Measurements from ENCODE around the gene CTXND1. TPM values are rescaled to one million over a fixed set of nuclear protein-coding genes. Genes with fewer than 3 reads are reported as not detected.

Gene CTXND1
- total RNA-seq, 1 donor from 2014 or later = not detected

GRCh38 chr15:80210611-80211573 is 41.1 kb downstream of the CTXND1 start:
- intact Hi-C loops (cut with micrococcal nuclease) = no loop called here

- intact Hi-C loops (cut with micrococcal nuclease) = no loop called here
These were observed 43.0 kb downstream of the CTXND1 start for GRCh38 chr15:80208758-80209734.

GRCh38 chr15:80207887-80208286 is 44.1 kb downstream of the CTXND1 start:
- intact Hi-C loops (cut with micrococcal nuclease) = no loop called here

GRCh38 chr15:80204231-80204630 is 47.8 kb downstream of the CTXND1 start:
- intact Hi-C loops (cut with micrococcal nuclease) = no loop called here

- intact Hi-C loops (cut with micrococcal nuclease) = no loop called here
These were observed 48.6 kb downstream of the CTXND1 start for GRCh38 chr15:80203361-80203885.

- intact Hi-C loops (cut with micrococcal nuclease) = no loop called here
These were observed 49.2 kb downstream of the CTXND1 start for GRCh38 chr15:80202641-80203360.

- intact Hi-C loops (cut with micrococcal nuclease) = no loop called here
These were observed 50.0 kb downstream of the CTXND1 start for GRCh38 chr15:80202016-80202315.

- intact Hi-C loops (cut with micrococcal nuclease) = no loop called here
These were observed 50.6 kb downstream of the CTXND1 start for GRCh38 chr15:80201256-80202015.

- intact Hi-C loops (cut with micrococcal nuclease) = no loop called here
These were observed 52.1 kb downstream of the CTXND1 start for GRCh38 chr15:80199869-80200268.

- intact Hi-C loops (cut with micrococcal nuclease) = no loop called here
These were observed 52.6 kb downstream of the CTXND1 start for GRCh38 chr15:80199366-80199765.

- intact Hi-C loops (cut with micrococcal nuclease) = no loop called here
These were observed 57.1 kb downstream of the CTXND1 start for GRCh38 chr15:80194914-80195313.

GRCh38 chr15:80194186-80194585 is 57.8 kb downstream of the CTXND1 start:
- intact Hi-C loops (cut with micrococcal nuclease) = no loop called here

GRCh38 chr15:80191897-80192595 is 60.0 kb downstream of the CTXND1 start:
- intact Hi-C loops (cut with micrococcal nuclease) = no loop called here

- intact Hi-C loops (cut with micrococcal nuclease) = no loop called here
These were observed 60.8 kb downstream of the CTXND1 start for GRCh38 chr15:80191198-80191597.

- intact Hi-C loops (cut with micrococcal nuclease) = no loop called here
These were observed 63.8 kb downstream of the CTXND1 start for GRCh38 chr15:80188251-80188650.

- intact Hi-C loops (cut with micrococcal nuclease) = no loop called here
These were observed 65.4 kb downstream of the CTXND1 start for GRCh38 chr15:80186597-80186996.

GRCh38 chr15:80186066-80186465 is 65.9 kb downstream of the CTXND1 start:
- intact Hi-C loops (cut with micrococcal nuclease) = no loop called here

- intact Hi-C loops (cut with micrococcal nuclease) = no loop called here
These were observed 66.9 kb downstream of the CTXND1 start for GRCh38 chr15:80185152-80185551.

GRCh38 chr15:80184554-80184953 is 67.5 kb downstream of the CTXND1 start:
- intact Hi-C loops (cut with micrococcal nuclease) = no loop called here

GRCh38 chr15:80183886-80184285 is 68.1 kb downstream of the CTXND1 start:
- intact Hi-C loops (cut with micrococcal nuclease) = no loop called here

Measured in T-helper 2 cell treated with Interferon-gamma antibody and Interleukin-4, amounts not matched to agents 100 ng/mL and 5 ng/mL, for 36 hours (primary cell).